ENCODE data around the gene DYNC2H1.
A peak's percentile ranks its signal among the peaks of the same experiment; 100 is the strongest.

DYNC2H1 gene

DNA sequence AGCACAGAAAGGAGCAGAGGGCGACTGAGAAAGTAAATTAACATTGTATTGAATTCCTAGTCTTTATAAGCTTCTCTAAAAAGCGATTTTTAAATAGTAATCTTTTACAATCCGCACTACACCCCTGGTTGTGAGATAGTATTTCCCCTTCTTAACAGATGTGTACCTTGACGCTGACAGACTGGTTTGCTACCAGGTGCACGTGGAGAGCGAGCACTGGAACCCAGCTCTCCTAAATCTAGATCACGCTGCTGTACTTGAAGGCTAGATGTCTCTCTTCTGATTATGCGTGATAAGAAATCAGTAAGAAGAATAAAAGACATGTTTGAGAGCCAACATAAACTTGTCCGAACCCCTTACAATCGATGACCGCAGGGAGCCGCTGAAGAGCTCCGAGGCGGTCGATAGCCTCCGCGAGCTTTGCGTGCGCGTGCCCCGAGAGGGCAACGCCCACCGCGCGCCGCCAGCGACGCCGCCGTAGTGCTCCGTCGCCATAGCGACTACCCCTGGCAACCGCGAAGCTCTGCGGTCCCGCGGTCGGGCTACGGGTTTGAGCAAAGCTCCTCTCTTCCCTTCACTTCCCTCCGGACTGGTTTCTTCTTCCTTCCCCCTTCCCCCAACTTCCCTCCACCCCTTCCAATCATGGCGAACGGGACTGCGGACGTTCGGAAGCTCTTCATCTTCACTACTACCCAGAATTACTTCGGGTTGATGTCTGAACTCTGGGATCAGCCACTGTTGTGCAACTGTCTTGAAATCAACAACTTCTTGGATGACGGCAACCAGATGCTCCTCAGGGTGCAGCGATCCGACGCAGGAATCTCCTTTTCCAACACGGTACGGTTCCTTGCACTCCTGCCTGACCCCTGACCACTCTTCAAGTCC, at the start of gene DYNC2H1:
Gene DYNC2H1 (plus strand): TSS at position 494 of the 885 bp plus-strand sequence. CDS start 149 bp downstream, at position 643.
- in situ Hi-C loops (cut with MboI; ENCODE audit: low pct_unique_long_range_greater_than_20kb, low sequenced_read_pairs): no loop called here
- DNase-seq: peak; percentile 95

- in situ Hi-C loops (cut with MboI; ENCODE audit: low pct_unique_long_range_greater_than_20kb, low sequenced_read_pairs): no loop called here
- DNase-seq: no peak
These were observed 47.6 kb upstream of the DYNC2H1 start for GRCh38 chr11:103061656-103062055.

DNA sequence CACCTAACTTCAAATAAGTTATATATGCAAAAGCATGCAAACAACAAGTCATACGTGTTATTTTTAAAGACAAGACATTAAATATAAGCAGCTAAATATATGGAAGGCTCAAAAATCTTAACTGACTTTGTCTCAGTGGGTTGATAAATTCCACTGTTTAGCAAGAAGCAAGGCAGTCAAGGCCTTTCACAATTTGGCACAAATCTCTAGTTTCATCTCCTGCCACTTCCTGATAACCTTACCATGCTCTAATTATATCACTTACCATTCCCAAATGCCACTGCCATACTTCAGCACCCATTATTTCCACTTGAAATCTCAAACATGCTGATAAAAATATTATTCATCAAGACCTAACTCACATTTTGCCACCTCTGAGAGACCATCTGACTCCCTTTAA, 42.1 kb upstream of the DYNC2H1 start:
- DNase-seq: no peak
- in situ Hi-C loops (cut with MboI; ENCODE audit: low pct_unique_long_range_greater_than_20kb, low sequenced_read_pairs): no loop called here

DNA sequence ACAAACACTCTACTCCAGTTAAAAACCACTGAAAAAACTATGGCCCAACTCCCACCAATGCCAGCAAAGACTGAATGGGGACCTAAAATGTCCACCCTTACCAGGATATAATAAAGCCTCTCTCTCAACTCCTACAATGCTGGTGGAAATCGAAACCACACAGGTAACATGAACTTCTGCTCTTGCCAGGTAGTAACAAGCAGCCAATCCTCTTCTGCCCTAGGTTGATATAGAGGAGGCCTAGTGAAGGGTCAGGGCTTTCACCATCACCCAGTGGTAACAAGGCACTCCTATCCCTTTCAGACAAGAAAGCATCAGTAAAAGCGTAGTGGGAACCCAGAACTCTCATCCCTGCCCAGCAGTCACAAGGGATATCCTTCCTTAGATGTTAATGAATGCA, 39.9 kb upstream of the DYNC2H1 start:
- in situ Hi-C loops (cut with MboI; ENCODE audit: low pct_unique_long_range_greater_than_20kb, low sequenced_read_pairs): no loop called here
- DNase-seq: no peak

GRCh38 chr11:103070142-103070541, 39.1 kb upstream of the DYNC2H1 start:
- no peak for DNase-seq
- in situ Hi-C loops (cut with MboI; ENCODE audit: low pct_unique_long_range_greater_than_20kb, low sequenced_read_pairs): no loop called here

GRCh38 chr11:103071008-103071407, 38.2 kb upstream of the DYNC2H1 start:
- no peak for DNase-seq
- in situ Hi-C loops (cut with MboI; ENCODE audit: low pct_unique_long_range_greater_than_20kb, low sequenced_read_pairs): no loop called here

- DNase-seq: no peak
- in situ Hi-C loops (cut with MboI; ENCODE audit: low pct_unique_long_range_greater_than_20kb, low sequenced_read_pairs): no loop called here
These were observed 32.9 kb upstream of the DYNC2H1 start for GRCh38 chr11:103076361-103076760.

DNA sequence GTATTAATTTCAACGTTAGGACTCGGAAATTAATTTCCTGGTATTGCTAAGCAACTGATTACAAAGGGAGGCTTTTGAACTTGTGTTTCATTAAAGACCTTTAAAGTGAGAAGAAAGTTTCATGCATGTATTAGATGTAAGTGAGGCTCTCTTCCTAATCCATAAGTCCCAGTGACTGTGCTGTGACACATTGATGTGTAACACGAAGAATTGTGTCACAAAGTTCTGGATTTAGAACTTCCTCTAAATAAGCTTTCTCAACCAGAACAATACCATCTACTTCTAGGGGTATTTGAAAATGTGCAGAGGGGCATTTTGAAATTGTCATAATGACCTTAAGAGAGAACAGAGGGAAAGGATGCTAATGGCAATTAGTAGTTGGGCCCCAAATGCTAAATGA, 31.7 kb upstream of the DYNC2H1 start:
- no peak for DNase-seq
- in situ Hi-C loops (cut with MboI; ENCODE audit: low pct_unique_long_range_greater_than_20kb, low sequenced_read_pairs): no loop called here

DNA sequence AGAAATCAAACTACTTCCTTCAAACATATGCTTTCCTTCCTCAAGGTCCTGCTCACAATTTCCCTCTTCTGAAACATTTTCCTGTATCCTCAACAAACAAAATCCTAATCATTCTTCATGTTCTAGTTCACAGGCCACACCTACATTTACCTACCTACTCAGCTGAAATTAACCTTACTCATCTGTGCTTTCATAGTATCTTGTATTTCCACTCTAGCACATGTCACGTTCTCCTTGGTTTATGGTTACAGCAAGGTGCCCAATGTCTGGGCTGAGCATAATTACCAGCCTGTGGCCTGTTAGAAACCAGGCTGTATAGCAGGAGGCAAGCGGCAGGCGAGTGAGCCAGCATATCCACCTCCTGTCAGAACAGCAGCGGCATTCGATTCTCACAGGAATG, 30.5 kb upstream of the DYNC2H1 start:
- no peak for DNase-seq
- in situ Hi-C loops (cut with MboI; ENCODE audit: low pct_unique_long_range_greater_than_20kb, low sequenced_read_pairs): no loop called here

- no peak for DNase-seq
These were observed 29.4 kb upstream of the DYNC2H1 start for GRCh38 chr11:103079833-103080232.

GRCh38 chr11:103085758-103086365, 23.4 kb upstream of the DYNC2H1 start:
- in situ Hi-C loops (cut with MboI; ENCODE audit: low pct_unique_long_range_greater_than_20kb, low sequenced_read_pairs): no loop called here
- no peak for DNase-seq

More at GRCh38 chr11:103079833-103080232, 29.4 kb upstream of the DYNC2H1 start:
- in situ Hi-C loops (cut with MboI; ENCODE audit: low pct_unique_long_range_greater_than_20kb, low sequenced_read_pairs): no loop called here

GRCh38 chr11:103086461-103086860, 22.8 kb upstream of the DYNC2H1 start:
- in situ Hi-C loops (cut with MboI; ENCODE audit: low pct_unique_long_range_greater_than_20kb, low sequenced_read_pairs): no loop called here
- no peak for DNase-seq

- in situ Hi-C loops (cut with MboI; ENCODE audit: low pct_unique_long_range_greater_than_20kb, low sequenced_read_pairs): no loop called here
- peak; percentile 54 for DNase-seq
These were observed 18.0 kb upstream of the DYNC2H1 start for GRCh38 chr11:103091064-103091800.

- in situ Hi-C loops (cut with MboI; ENCODE audit: low pct_unique_long_range_greater_than_20kb, low sequenced_read_pairs): no loop called here
These were observed 17.3 kb upstream of the DYNC2H1 start, which contains the start of gene DCUN1D5 for GRCh38 chr11:103091801-103092524. DCUN1D5 (minus strand) TSS chr11:103092160; CDS start chr11:103091872, 288 bp downstream.

DNA sequence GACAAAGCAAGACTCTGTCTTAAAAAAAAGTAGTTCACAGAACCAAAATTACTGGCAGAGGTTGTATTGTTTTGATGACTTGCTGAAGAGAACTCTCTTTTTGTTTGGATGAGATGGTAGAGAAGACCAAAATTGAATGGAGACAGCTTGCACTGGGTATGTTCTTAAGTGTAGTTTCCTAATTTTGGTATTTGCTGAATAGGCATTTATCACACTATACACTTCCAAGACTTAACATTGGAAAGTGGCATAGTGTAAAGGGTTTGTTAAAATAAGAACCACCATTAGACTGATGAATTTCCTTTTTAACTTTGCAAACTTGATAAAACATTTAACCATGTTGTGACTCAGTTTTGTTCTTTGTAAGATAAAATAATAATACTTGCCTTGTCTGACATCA, 11.9 kb upstream of the DYNC2H1 start:
- in situ Hi-C loops (cut with MboI; ENCODE audit: low pct_unique_long_range_greater_than_20kb, low sequenced_read_pairs): no loop called here
- DNase-seq: no peak

More at GRCh38 chr11:103091801-103092524, 17.3 kb upstream of the DYNC2H1 start, which contains the start of gene DCUN1D5:
- peak; percentile 96 for DNase-seq

GRCh38 chr11:103109818-103110388, 677 bp downstream of the DYNC2H1 start:
- in situ Hi-C loops (cut with MboI; ENCODE audit: low pct_unique_long_range_greater_than_20kb, low sequenced_read_pairs): no loop called here
- no peak for DNase-seq

GRCh38 chr11:103110391-103110790, 1.2 kb downstream of the DYNC2H1 start:
- no peak for DNase-seq
- in situ Hi-C loops (cut with MboI; ENCODE audit: low pct_unique_long_range_greater_than_20kb, low sequenced_read_pairs): no loop called here

DNA sequence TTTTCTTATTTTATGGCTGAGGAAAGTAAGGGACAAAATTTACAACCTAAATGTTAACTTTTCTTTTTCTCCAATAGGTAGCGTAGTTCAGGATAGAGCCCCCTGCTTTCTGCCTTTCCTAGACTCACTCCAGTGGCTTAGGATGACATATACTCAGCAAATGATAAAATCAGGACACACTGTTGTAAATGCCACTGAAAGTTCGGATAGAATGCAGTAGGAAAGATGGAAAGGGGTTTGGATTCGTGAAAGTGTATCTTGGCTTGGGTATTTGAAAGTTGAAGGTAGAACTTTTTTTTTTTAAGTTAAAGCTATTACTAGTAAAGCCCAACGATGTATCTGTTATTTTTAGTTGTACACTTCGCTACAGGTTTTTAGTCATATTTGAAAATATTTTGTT, 2.2 kb downstream of the DYNC2H1 start:
- in situ Hi-C loops (cut with MboI; ENCODE audit: low pct_unique_long_range_greater_than_20kb, low sequenced_read_pairs): no loop called here
- DNase-seq: no peak

GRCh38 chr11:103112364-103112763, 3.1 kb downstream of the DYNC2H1 start:
- DNase-seq: no peak
- in situ Hi-C loops (cut with MboI; ENCODE audit: low pct_unique_long_range_greater_than_20kb, low sequenced_read_pairs): no loop called here

Measured in KBM-7 (cell line).